GM19455 (cell line): ENCODE measurements around the gene PDXK.

Source experiments
- ATAC-seq: cut with Tn5 transposase; IDR thresholded peaks from one replicate; pipeline ENCODE4 v1.9.1; 2021; ENCODE audit not compliant: unreplicated experiment

PDXK gene

GRCh38 chr21:43741423-43742096 lies 22.6 kb downstream of the PDXK start:
- ATAC-seq: no peak

- no peak for ATAC-seq
These were observed 25.0 kb downstream of the PDXK start for GRCh38 chr21:43743947-43744346.

GRCh38 chr21:43744725-43745124 lies 25.8 kb downstream of the PDXK start:
- no peak for ATAC-seq

- no peak for ATAC-seq
These were observed 27.0 kb downstream of the PDXK start for GRCh38 chr21:43745772-43746517.

GRCh38 chr21:43748622-43749021 lies 29.7 kb downstream of the PDXK start:
- no peak for ATAC-seq

- ATAC-seq: no peak
These were observed 30.8 kb downstream of the PDXK start for GRCh38 chr21:43749651-43750262.

- no peak for ATAC-seq
These were observed 31.6 kb downstream of the PDXK start for GRCh38 chr21:43750339-43751033.

GRCh38 chr21:43751955-43752591 lies 33.1 kb downstream of the PDXK start:
- no peak for ATAC-seq

- ATAC-seq: no peak
These were observed 34.0 kb downstream of the PDXK start for GRCh38 chr21:43752758-43753438.

- no peak for ATAC-seq
These were observed 34.5 kb downstream of the PDXK start for GRCh38 chr21:43753439-43753799.

- ATAC-seq: no peak
These were observed 36.2 kb downstream of the PDXK start for GRCh38 chr21:43754948-43755781.

- no peak for ATAC-seq
These were observed 37.1 kb downstream of the PDXK start for GRCh38 chr21:43755820-43756594.

GRCh38 chr21:43757601-43758000 lies 38.7 kb downstream of the PDXK start:
- no peak for ATAC-seq

GRCh38 chr21:43758111-43758641 lies 39.2 kb downstream of the PDXK start:
- no peak for ATAC-seq

- no peak for ATAC-seq
These were observed 39.9 kb downstream of the PDXK start for GRCh38 chr21:43758811-43759210.

- ATAC-seq: no peak
These were observed 40.7 kb downstream of the PDXK start for GRCh38 chr21:43759651-43760050.

- no peak for ATAC-seq
These were observed 41.5 kb downstream of the PDXK start for GRCh38 chr21:43760391-43760958.

GRCh38 chr21:43761886-43762285 lies 43.0 kb downstream of the PDXK start:
- no peak for ATAC-seq
